D721Med (cell line): ENCODE data around the gene FBXO17.
A peak's percentile ranks its signal among the peaks of the same experiment; 100 is the strongest.
"Not testable (repeated sequence)": the region's sequence is repeated elsewhere in the genome, so short reads cannot be mapped to it uniquely, and the experiment has no call there.

Source experiments
- DNase-seq: peaks from one replicate; pipeline ENCODE4 v3.0.0; 2011; ENCODE audit warnings: low spot score; ENCODE audit not compliant: insufficient read length
- FAIRE-seq: peaks from 2 replicates; lab custom pipeline; 2011; peaks lifted over from hg19 to GRCh38; lab: Jason Lieb, UNC
- CTCF ChIP-seq: IDR thresholded peaks from 2 replicates; pipeline ENCODE4 v1.5.1; 2012; ENCODE audit warnings: mild to moderate bottlenecking, control low read depth; ENCODE audit not compliant: insufficient read depth; ENCODE audit errors: missing control alignments

The FBXO17 gene

GRCh38 chr19:39008137-39008536 is 32.6 kb upstream of the FBXO17 start:
- DNase-seq (no peak), FAIRE-seq (no peak)
- no peak for TF ChIP-seq CTCF

- DNase-seq: no peak
- TF ChIP-seq CTCF: no peak
- FAIRE-seq: no peak
Measured at GRCh38 chr19:39007096-39007495, 31.6 kb upstream of the FBXO17 start.

- FAIRE-seq: no peak
- TF ChIP-seq CTCF: no peak
- no peak for DNase-seq
Measured at GRCh38 chr19:39004403-39004802, 28.9 kb upstream of the FBXO17 start.

- DNase-seq: no peak
- no peak for TF ChIP-seq CTCF
- FAIRE-seq: no peak
Measured at GRCh38 chr19:39003796-39004195, 28.3 kb upstream of the FBXO17 start.

GRCh38 chr19:39003188-39003587 is 27.6 kb upstream of the FBXO17 start:
- no peak for FAIRE-seq
- DNase-seq: no peak
- TF ChIP-seq CTCF: no peak

- FAIRE-seq (no peak), DNase-seq (peak; percentile 34)
- no peak for TF ChIP-seq CTCF
Measured at GRCh38 chr19:39001041-39001440, 25.5 kb upstream of the FBXO17 start.

GRCh38 chr19:38997576-38997975 is 22.0 kb upstream of the FBXO17 start:
- DNase-seq, FAIRE-seq: not testable (repeated sequence)

- DNase-seq: no peak
- FAIRE-seq: no peak
- no peak for TF ChIP-seq CTCF
Measured at GRCh38 chr19:38993271-38993670, 17.7 kb upstream of the FBXO17 start.
